ENCODE data around the gene OPRL1.

OPRL1 gene

GRCh38 chr20:64146301-64146935 lies 66.5 kb downstream of the OPRL1 start:
- H3K36me3 ChIP-seq (ENCODE audit: control insufficient read depth in 4 of 4, insufficient read depth in 4 of 4, low read length in 3 of 4) = no peaks in the 10 kb centered on the region
- H3K27ac ChIP-seq (ENCODE audit: insufficient read depth in 1 of 2, low read depth in 1 of 2, low read length in 2 of 2, poor library complexity in 1 of 2, severe bottlenecking in 2 of 2) = no peak overlapping the region
- DNase-seq = no peak
- H3K9me3 ChIP-seq (ENCODE audit: control extremely low read depth in 1 of 5, control insufficient read depth in 4 of 5, insufficient read depth in 2 of 5, low read depth in 1 of 5, low read length in 4 of 5) = peaks cover 0 to 15% (median 10%) of the 10 kb centered on the region in 5 experiments
- H3K4me1 ChIP-seq (ENCODE audit: control extremely low read depth in 1 of 4, control insufficient read depth in 4 of 4, insufficient read depth in 4 of 4, low read length in 3 of 4) = no peaks in the 10 kb centered on the region
- H3K4me3 ChIP-seq (ENCODE audit: control insufficient read depth in 1 of 7, extremely low read depth in 1 of 7, insufficient read depth in 4 of 7, low read depth in 2 of 7, low read length in 6 of 7) = no peak overlapping the region
- POLR2A ChIA-PET = no interaction called here
- H3K27me3 ChIP-seq (replicated peaks in 2 of 5; ENCODE audit: control insufficient read depth in 4 of 5, insufficient read depth in 5 of 5, low read length in 4 of 5) = no peaks in the 10 kb centered on the region
- WGBS (ENCODE audit: insufficient coverage) = 90% methylated on average over 6 of the region's 7 CpGs
- CTCF ChIA-PET = no interaction called here

GRCh38 chr20:64146936-64147477 lies 67.1 kb downstream of the OPRL1 start:
- no peaks in the 10 kb centered on the region for H3K36me3 ChIP-seq (ENCODE audit: control insufficient read depth in 4 of 4, insufficient read depth in 4 of 4, low read length in 3 of 4)
- ChIA-PET POLR2A (no interaction called here), CTCF (no interaction called here)
- peaks cover 0 to 15% (median 10%) of the 10 kb centered on the region in 5 experiments for H3K9me3 ChIP-seq (ENCODE audit: control extremely low read depth in 1 of 5, control insufficient read depth in 4 of 5, insufficient read depth in 2 of 5, low read depth in 1 of 5, low read length in 4 of 5)
- H3K27ac ChIP-seq (ENCODE audit: insufficient read depth in 1 of 2, low read depth in 1 of 2, low read length in 2 of 2, poor library complexity in 1 of 2, severe bottlenecking in 2 of 2) = no peak overlapping the region
- H3K4me3 ChIP-seq (ENCODE audit: control insufficient read depth in 1 of 7, extremely low read depth in 1 of 7, insufficient read depth in 4 of 7, low read depth in 2 of 7, low read length in 6 of 7) = no peak overlapping the region
- H3K27me3 ChIP-seq (replicated peaks in 2 of 5; ENCODE audit: control insufficient read depth in 4 of 5, insufficient read depth in 5 of 5, low read length in 4 of 5) = no peaks in the 10 kb centered on the region
- WGBS (ENCODE audit: insufficient coverage) = 95% methylated on average over 7 of the region's 12 CpGs
- no peaks in the 10 kb centered on the region for H3K4me1 ChIP-seq (ENCODE audit: control extremely low read depth in 1 of 4, control insufficient read depth in 4 of 4, insufficient read depth in 4 of 4, low read length in 3 of 4)
- DNase-seq = no peak

- no peaks in the 10 kb centered on the region for H3K27me3 ChIP-seq (replicated peaks in 2 of 5; ENCODE audit: control insufficient read depth in 4 of 5, insufficient read depth in 5 of 5, low read length in 4 of 5)
- ChIA-PET POLR2A (no interaction called here), CTCF (no interaction called here)
- no peak for DNase-seq
- 93% methylated on average over 4 of the region's 5 CpGs for WGBS (ENCODE audit: insufficient coverage)
- no peaks in the 10 kb centered on the region for H3K4me1 ChIP-seq (ENCODE audit: control extremely low read depth in 1 of 4, control insufficient read depth in 4 of 4, insufficient read depth in 4 of 4, low read length in 3 of 4)
- no peaks in the 10 kb centered on the region for H3K36me3 ChIP-seq (ENCODE audit: control insufficient read depth in 4 of 4, insufficient read depth in 4 of 4, low read length in 3 of 4)
- H3K27ac ChIP-seq (ENCODE audit: insufficient read depth in 1 of 2, low read depth in 1 of 2, low read length in 2 of 2, poor library complexity in 1 of 2, severe bottlenecking in 2 of 2) = no peak overlapping the region
- H3K4me3 ChIP-seq (ENCODE audit: control insufficient read depth in 1 of 7, extremely low read depth in 1 of 7, insufficient read depth in 4 of 7, low read depth in 2 of 7, low read length in 6 of 7) = no peak overlapping the region
- H3K9me3 ChIP-seq (ENCODE audit: control extremely low read depth in 1 of 5, control insufficient read depth in 4 of 5, insufficient read depth in 2 of 5, low read depth in 1 of 5, low read length in 4 of 5) = peaks cover 0 to 15% (median 10%) of the 10 kb centered on the region in 5 experiments
Measured at GRCh38 chr20:64148581-64148980, 68.7 kb downstream of the OPRL1 start.

- no peak overlapping the region for H3K4me3 ChIP-seq (ENCODE audit: control insufficient read depth in 1 of 7, extremely low read depth in 1 of 7, insufficient read depth in 4 of 7, low read depth in 2 of 7, low read length in 6 of 7)
- H3K27ac ChIP-seq (ENCODE audit: insufficient read depth in 1 of 2, low read depth in 1 of 2, low read length in 2 of 2, poor library complexity in 1 of 2, severe bottlenecking in 2 of 2) = no peak overlapping the region
- WGBS (ENCODE audit: insufficient coverage) = 86% methylated on average over 6 of the region's 7 CpGs
- CTCF ChIA-PET = no interaction called here
- peaks cover 0 to 15% (median 10%) of the 10 kb centered on the region in 5 experiments for H3K9me3 ChIP-seq (ENCODE audit: control extremely low read depth in 1 of 5, control insufficient read depth in 4 of 5, insufficient read depth in 2 of 5, low read depth in 1 of 5, low read length in 4 of 5)
- no peaks in the 10 kb centered on the region for H3K27me3 ChIP-seq (replicated peaks in 2 of 5; ENCODE audit: control insufficient read depth in 4 of 5, insufficient read depth in 5 of 5, low read length in 4 of 5)
- no peaks in the 10 kb centered on the region for H3K4me1 ChIP-seq (ENCODE audit: control extremely low read depth in 1 of 4, control insufficient read depth in 4 of 4, insufficient read depth in 4 of 4, low read length in 3 of 4)
- POLR2A ChIA-PET = no interaction called here
- H3K36me3 ChIP-seq (ENCODE audit: control insufficient read depth in 4 of 4, insufficient read depth in 4 of 4, low read length in 3 of 4) = no peaks in the 10 kb centered on the region
- no peak for DNase-seq
Measured at GRCh38 chr20:64149141-64149540, 69.3 kb downstream of the OPRL1 start.

GRCh38 chr20:64149809-64150560 lies 70.1 kb downstream of the OPRL1 start:
- ChIA-PET CTCF (interaction anchor here (1.5 kb wide), 1 partner anchor 10 kb away, joined by 3 read pairs; no protein-coding TSS in a partner anchor), POLR2A (no interaction called here)
- peak in 1 of 3 donors; percentile 15 for DNase-seq
- H3K36me3 ChIP-seq (ENCODE audit: control insufficient read depth in 4 of 4, insufficient read depth in 4 of 4, low read length in 3 of 4) = no peaks in the 10 kb centered on the region
- H3K27ac ChIP-seq (ENCODE audit: insufficient read depth in 1 of 2, low read depth in 1 of 2, low read length in 2 of 2, poor library complexity in 1 of 2, severe bottlenecking in 2 of 2) = no peak overlapping the region
- no peaks in the 10 kb centered on the region for H3K4me1 ChIP-seq (ENCODE audit: control extremely low read depth in 1 of 4, control insufficient read depth in 4 of 4, insufficient read depth in 4 of 4, low read length in 3 of 4)
- H3K27me3 ChIP-seq (replicated peaks in 2 of 5; ENCODE audit: control insufficient read depth in 4 of 5, insufficient read depth in 5 of 5, low read length in 4 of 5) = no peaks in the 10 kb centered on the region
- WGBS (ENCODE audit: insufficient coverage) = 94% methylated on average over 20 of the region's 26 CpGs
- H3K4me3 ChIP-seq (ENCODE audit: control insufficient read depth in 1 of 7, extremely low read depth in 1 of 7, insufficient read depth in 4 of 7, low read depth in 2 of 7, low read length in 6 of 7) = no peak overlapping the region
- peaks cover 0 to 12% (median 7%) of the 10 kb centered on the region in 5 experiments for H3K9me3 ChIP-seq (ENCODE audit: control extremely low read depth in 1 of 5, control insufficient read depth in 4 of 5, insufficient read depth in 2 of 5, low read depth in 1 of 5, low read length in 4 of 5)

Data from common myeloid progenitor, CD34-positive (primary cell).